GM12872 (cell line): ENCODE data around the gene ZNF366.

Experiments used
- TF ChIP-seq, protein P1 (sequence below): IDR thresholded peaks from 3 replicates; pipeline ENCODE4 v1.5.1; 2011; ENCODE audit warnings: low read depth, mild to moderate bottlenecking, low read length, moderate library complexity; ENCODE audit not compliant: insufficient read depth

ZNF366 gene

DNA sequence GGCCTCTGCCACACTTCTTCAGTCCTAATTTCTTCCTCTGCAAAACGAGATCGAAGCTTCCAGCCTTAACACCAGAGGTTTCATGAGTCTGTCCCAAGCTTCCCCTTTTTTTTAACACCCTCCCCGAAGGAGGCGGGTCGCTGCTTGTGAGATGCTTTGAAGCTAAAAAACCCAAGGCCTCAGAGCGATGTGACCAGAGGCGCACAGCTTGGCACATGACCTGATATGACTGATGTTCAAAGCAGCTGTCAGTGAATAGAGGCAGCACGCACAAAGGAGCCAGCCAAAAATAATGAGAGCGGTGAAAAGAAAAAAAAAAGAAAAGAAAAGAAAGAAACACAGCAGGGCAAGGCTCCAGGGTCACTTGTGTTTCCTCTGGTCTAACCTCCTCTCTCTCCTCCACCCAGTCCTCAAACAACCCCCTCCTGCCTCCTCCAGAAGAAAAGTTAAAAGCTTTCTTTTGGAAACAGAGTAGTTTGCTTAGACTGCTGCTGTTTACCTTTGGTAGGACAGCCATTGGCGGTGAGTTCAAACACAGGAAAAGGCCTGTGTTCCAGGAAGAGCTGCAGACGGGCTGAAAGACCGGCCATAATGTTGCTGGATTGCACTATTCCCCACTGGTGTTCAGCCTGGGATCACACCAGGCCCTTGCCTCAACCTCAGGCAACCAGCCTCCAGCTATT lies 10.9 kb upstream of the ZNF366 start:
- TF ChIP-seq, protein P1, sequence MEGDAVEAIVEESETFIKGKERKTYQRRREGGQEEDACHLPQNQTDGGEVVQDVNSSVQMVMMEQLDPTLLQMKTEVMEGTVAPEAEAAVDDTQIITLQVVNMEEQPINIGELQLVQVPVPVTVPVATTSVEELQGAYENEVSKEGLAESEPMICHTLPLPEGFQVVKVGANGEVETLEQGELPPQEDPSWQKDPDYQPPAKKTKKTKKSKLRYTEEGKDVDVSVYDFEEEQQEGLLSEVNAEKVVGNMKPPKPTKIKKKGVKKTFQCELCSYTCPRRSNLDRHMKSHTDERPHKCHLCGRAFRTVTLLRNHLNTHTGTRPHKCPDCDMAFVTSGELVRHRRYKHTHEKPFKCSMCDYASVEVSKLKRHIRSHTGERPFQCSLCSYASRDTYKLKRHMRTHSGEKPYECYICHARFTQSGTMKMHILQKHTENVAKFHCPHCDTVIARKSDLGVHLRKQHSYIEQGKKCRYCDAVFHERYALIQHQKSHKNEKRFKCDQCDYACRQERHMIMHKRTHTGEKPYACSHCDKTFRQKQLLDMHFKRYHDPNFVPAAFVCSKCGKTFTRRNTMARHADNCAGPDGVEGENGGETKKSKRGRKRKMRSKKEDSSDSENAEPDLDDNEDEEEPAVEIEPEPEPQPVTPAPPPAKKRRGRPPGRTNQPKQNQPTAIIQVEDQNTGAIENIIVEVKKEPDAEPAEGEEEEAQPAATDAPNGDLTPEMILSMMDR = no peak

- TF ChIP-seq, protein P1 = no peak
Observed at GRCh38 chr5:72516916-72517315, 9.7 kb upstream of the ZNF366 start.

DNA sequence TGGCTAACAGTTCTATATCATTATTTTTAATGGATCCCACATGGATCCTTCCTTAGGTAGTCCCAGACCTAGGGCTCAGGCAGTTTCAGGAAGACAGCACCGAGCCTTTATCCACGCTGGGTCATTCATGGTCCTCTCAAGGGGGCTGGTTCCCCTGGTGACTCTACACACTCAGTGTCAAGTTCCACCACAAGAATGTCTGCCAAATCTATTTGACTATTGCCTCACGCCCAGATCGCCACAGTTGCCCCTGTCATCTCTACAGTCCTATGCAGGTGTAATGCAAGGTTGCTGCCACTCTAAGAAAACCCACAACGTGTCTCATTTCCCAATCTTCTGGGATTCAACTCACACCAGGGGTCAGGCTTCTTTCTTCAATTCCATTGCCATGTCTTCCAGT lies 8.0 kb upstream of the ZNF366 start:
- TF ChIP-seq, protein P1 = no peak

DNA sequence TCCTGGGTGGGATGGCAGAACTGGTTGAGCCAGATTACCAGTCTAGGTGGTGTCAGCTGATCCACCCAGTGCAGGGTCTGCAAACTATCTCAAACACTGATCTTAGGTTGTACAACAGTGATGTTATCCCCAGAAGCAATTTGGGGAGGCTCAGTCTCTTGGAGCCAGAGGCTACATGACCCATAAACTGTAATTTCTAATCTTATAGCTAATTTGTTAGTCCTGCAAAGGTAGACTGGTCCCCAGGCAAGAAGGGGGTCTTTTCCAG lies 5.3 kb upstream of the ZNF366 start:
- TF ChIP-seq, protein P1 = no peak

DNA sequence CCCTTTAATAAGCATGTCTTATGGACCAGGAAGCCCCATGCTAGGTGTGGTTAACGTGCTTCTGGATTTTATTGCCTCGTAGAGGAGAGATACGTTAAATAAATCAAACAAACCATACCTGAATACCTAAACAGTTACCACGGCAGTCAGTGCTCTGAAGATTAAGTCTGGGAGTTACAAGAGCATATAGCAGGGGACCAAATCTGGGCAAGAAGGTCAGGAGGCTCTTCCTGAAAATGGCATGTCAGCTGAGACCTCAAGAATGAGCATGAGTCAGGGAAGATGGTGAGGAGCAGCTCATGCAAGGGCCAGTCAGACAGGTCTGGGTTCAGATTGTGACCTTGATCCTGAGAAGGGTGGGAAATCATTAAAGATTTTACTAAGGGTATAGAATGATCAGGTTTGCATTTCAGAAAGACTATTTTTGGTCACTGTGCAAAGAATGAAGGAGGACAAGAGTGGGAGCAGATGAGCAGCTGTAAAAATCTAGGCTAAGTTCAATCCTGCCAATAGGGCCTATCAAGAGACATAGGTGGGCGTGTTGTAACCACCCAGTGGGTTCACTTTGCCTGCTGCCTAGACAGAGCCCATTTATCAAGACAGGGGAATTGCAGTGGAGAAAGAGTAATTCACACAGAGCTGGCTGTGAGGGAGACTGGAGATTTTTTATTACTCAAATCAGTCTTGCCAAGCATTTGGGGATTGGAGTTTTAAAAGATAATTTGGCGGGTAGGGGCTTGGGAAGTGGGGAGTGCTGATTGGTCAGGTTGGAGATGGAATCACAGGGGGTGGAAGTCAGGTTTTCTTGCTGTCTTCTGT lies 4.8 kb upstream of the ZNF366 start:
- TF ChIP-seq, protein P1 = no peak

DNA sequence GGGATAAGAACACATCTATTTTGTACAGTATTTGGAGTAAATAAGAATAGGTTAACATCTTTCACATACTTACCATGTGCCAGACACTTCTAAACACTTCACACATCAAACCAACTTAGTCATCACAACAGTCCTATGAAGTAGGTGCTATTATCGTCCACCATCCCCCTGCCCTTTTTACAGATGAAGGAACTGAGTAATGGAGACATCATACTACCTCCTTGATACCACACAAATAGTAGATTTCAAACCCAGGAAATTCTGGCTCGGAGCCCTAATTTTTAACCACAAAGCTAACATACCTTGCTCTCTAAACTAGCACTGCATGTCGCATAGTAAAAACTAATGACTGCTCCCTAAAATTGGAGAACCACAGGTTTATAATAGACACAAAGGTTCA lies 4.2 kb upstream of the ZNF366 start:
- TF ChIP-seq, protein P1 = no peak

DNA sequence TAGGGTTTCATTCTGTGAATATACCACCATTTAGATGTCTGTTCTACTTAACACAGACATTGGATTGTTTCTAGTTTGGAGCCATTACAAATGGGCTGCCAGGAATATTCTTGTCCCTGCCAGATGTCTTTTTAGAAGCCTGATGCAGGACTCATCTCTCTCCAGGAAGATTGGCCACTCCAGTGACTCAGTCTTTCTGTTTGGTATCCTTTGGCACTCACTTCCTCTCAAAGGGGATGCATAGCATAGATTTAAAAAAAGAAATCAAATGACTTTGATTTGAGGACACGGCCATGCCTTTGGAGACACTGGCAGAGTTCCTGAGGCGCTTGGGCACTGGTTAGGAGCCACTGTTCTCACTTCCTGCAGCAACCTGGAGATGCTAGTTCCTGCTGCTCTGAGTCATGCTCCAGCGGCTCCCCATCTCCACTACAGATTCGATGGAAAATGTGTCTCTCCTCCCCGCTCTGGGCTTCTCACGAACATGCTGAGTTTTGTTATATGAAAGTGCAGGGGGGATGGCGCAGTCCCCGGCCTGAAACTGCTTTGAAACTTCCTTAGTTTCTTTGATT lies 3.5 kb upstream of the ZNF366 start:
- TF ChIP-seq, protein P1 = no peak
